Measurements from ENCODE around the gene CCL4.
"Not testable (repeated sequence)": the region's sequence is repeated elsewhere in the genome, so short reads cannot be mapped to it uniquely, and the experiment has no call there.

Gene CCL4

DNA sequence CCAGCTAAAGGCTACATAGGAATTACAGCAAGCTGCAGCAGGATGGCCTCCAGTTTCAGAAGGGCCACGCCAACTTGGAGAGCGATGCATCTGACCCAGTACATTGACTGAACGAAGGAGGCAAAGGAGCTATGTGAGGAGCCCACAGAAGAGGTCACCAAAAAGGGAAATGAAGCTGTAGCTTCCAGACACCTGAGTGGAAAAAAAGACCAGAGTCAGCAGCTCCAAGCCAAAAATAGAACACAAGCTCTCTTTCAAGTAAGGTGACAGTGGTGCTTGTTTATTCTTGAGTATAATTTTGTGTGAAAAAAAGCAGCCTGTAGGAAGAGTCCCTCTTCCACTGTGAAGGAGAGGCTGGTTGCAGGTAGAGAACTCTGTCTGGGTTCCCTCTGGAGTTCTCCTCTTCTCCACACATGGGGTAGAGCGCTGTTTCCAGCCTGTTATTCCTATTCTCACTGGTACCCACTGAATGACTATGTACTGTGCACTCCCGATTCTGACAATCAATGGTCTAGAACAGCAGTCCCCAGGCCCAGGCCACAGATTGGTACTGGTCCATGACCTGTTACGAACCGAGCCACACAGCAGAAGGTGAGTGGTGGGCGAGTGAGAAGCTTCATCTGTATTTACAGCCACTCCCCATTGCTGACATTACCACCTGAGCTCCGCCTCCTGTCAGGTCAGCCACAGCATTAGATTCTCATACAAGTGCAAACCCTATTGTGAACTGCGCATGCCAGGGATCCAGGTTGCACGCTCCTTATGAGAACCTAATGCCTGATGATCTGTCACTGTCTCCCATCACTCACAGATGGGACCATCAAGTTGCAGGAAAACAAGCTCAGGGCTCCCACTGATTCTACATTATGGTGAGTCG, 15.1 kb downstream of the CCL4 start:
- no peak for DNase-seq

DNA sequence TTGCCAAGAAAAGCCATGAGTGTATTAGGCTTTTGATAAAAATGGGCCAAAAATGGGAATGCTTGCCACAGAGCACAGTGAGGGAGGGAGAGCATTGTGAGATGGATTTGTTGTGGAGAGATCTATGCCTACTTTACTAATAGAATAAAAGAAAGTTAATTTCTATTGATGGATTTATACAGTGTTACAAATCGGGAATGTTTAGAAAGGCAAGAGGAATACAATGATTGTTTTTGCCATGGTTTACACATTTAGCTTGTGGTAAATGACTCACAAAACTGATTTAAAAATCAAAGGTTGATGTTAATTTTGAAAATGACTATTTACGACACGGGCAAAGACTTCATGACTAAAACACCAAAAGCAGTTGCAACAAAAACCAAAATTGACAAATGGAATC, 16.6 kb downstream of the CCL4 start:
- no peak for DNase-seq

DNA sequence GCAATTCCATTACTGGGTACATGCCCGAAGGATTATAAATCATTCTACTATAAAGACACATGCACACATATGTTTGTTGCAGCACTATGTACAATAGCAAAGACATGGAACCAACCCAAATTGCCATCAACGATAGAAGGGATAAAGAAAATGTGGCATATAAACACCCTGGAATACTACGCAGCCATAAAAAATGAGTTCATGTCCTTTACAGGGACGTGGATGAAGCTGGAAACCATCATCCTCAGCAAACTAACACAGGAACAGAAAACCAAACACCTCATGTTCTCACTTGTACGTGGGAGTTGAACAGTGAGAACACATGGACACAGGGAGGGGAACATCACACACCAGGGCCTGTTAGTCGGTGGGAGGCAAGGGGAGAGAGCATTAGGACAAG, 17.5 kb downstream of the CCL4 start:
- not testable (repeated sequence) for DNase-seq

DNA sequence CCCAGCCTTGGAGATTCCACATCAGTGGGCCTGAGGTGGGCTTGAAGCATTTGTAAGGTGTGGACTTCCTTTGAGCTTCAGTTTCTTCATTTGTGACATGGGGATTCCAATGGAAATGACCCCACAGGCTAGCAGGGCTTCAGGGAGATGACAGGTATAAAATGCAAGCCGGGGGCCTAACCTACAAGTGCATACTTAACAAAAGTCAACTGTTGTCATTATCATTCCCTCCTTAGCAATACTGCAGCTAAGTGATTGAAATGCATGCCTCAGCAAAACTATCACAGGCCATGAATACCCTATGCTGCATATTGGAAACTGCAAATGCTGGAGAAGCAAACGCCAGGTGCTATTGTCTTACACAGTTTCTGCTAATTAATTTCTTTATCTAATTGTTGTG, 19.8 kb downstream of the CCL4 start:
- DNase-seq: no peak

DNA sequence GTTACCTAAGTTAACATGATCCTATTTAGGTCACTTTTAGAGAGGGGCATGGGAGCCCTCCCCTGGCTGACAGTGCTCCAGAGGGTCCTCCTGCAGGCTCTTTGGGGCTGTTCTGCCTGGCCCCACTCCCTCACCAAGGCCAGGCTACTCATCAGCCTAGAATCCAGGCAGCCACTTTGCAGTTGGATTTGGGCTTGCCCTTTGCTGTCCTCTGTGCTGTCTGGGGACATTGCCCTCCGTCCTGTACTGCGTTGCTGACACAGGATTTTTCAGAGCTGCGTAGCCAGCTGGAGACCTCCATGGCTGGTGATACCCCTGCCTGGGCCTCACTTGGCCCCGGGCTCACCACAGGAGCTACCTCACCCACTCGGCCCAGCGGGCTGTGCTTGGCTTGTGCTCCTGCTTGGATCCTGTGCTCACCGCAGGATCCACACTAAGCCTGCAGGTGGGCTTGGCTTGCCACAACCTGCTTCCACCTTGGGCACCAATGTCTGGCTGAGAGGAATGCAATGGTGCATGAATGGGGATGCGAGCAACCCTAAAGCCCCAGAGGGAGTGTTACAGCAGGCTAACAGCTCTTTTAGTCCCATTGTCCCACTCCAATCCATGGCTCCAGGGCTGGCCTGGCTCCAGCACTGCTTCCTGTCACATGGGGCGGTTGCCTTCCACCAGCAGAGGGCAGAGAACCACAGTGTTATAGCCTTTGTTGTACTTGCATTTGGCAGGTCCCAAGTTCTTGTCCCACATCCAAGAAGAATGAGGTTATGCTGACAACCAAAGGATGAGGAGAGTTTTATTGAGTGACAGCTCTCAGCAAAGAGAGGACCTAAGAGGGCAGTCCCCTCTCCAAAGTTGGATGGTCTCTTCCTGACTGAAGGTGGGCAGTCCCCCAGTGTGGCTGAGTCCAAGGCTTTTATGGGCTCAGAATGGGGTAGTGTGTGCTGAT, 21.5 kb downstream of the CCL4 start:
- no peak for DNase-seq

DNA sequence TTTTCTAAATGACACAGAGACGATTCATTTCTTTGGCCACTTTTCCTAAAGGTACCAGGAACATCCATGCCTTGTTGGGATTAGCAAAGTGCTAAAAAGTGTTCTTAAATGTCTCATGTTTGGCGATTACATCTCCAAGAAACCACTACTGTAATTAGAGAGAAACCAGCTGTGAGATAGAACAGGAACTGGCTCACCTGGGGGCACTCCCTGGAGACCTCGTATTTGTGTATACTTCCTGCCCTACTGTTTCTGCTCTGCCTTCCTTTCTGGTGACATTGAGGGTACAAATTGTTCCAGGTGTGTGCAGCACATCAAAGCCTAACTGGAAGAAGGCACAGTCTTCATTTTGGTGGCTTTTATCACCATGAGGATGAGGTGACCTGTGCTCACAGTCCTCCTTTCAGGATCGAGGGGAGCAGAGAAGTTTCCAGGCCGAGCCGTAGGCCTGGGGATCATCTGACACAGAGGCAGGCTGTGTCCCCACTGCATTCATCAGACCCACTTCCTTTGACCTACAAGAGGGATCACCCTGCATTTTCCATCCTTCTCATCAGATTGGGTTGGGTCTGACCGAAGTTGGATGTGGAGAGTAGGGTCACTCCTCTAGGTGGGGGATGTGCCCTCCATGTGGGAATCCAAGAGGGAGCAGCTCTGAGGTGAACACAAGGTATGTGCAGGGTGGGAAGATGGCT, 23.7 kb downstream of the CCL4 start:
- DNase-seq: no peak

DNA sequence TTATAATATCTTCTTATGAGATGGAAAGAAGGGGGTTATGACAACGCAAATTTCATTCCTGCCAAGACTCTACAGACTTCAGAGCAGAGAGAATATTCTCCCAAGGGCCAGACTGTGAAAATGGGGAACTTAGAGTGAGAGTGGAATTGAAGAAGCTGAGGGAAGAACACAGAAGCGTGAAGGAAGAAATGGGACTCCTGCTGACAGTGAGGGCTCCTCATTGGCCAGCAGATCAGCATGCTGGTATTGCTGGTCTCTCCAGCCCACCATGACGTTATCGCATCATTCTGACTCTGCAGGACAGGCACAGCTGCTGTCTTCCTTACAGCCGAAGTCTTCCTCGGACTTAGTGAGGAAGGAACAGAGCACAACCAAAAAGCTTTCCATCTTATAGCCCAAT, 24.3 kb downstream of the CCL4 start:
- DNase-seq: no peak

DNA sequence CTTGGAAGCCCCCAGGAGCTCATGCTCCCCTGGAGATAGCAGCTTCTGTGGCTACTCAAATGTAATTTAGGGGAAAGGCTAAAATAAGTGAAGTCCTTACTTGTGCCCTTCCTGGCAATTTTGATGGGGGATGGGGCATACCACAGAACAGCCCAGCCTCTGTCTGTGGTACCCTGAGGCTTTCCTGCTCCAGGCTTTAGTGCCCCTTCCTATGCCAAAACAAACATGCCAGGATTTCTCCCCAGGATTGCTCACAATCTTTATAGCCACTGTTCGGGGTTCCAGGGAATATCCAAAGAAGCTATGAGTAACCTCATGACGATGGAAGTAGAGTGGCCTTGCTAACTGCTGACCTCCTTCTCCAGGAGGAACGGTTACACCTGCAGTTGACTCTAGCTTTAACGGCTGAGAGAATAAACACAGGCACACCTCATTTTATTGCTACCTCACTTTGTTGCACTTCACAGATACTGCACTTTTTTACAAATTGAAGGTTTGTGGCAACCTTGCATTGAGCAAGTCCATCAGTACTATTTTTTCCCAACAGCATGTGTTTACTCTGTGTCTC, 24.9 kb downstream of the CCL4 start:
- DNase-seq: no peak

DNA sequence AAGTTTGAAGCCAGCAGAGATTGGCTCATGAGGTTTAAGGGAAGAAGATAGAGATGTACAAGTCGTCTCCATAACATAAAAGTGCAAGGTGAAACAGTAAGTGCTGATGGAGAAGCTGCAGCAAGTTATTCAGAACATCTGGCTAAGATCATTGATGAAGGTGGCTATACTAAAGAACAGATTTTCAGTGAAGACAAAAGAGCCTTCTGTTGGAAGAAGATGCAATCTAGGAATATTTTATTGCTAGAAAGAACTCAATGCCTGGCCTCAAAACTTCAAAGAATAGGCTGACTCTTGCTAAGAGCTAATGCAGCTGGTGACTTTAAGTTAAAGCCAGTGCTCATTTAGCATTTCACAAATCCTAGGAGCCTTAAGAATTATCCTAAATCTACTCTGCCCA, 26.0 kb downstream of the CCL4 start:
- DNase-seq: no peak

DNA sequence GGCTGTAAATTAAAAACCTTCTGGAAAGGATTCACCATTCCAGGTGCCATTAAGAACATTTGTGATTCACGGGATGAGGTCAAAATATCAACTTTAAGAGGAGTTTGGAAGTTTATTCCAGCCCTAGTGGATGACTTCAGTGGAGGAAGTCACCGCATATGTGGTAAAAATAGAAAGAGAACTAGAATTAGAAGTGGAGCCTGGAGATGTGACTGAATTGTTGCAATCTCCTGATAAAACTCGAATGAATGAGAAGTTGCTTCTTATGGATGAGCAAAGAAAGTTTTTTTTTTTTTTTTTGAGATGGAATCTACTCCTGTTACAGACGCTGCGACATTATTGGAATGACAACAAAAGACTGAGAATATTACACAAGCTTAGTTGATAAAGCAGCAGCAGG, 26.7 kb downstream of the CCL4 start:
- DNase-seq: no peak

DNA sequence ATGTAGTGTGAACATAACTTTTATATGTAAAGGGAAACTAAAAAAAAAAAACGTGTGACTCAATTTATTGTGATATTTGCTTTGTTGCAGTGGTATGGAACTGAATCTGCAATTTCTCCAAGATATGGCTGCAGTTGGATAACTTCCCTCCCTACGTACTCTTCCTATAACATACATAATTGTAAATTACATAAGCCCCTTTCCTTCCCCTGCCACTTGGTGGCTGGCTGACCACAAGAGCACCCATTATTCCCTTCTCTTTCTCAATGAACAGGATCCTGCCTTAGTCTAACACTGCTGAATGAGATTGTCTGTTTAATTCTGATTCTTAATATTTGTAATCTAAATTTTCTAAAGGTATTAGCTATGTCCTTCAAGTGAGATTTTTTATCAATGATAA, 27.8 kb downstream of the CCL4 start:
- DNase-seq: no peak

DNA sequence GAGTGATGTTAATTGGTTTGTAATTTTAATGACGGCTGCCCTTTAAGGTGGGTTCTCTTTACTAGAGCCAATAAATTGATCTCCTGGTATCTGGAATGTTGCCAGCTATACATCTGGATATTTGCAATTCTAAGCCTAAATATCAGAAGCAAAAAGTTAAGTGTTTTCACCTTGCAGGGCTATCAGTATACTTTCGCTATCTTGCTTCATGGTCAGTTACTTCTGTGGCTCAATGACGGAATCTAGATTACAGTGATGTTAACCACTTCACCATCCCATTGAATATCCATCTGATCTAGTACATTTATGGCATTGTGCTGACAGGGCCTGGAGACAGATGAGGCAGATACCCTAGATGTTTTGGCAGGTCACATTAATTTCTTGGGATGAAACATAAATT, 28.3 kb downstream of the CCL4 start:
- DNase-seq: no peak

DNA sequence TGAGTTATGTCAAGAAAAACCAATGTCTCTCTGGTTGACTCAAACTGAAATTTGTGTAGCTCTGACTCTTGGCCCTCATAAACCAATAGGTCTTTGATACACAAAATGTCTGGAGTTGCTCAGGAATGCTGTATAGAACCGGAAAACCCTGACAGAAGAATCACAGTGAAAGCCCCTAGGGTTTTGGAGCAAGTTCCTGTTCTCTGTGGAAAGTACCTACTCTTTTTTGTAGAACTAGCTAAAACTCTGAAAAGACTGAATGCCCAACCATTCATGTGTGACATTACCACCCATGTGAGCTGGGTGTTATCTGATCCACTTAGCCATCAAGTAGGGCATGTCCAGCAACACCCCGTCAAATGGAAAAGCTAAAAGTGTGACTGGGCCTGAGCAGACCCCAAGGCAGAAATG, 28.8 kb downstream of the CCL4 start:
- no peak for DNase-seq

DNA sequence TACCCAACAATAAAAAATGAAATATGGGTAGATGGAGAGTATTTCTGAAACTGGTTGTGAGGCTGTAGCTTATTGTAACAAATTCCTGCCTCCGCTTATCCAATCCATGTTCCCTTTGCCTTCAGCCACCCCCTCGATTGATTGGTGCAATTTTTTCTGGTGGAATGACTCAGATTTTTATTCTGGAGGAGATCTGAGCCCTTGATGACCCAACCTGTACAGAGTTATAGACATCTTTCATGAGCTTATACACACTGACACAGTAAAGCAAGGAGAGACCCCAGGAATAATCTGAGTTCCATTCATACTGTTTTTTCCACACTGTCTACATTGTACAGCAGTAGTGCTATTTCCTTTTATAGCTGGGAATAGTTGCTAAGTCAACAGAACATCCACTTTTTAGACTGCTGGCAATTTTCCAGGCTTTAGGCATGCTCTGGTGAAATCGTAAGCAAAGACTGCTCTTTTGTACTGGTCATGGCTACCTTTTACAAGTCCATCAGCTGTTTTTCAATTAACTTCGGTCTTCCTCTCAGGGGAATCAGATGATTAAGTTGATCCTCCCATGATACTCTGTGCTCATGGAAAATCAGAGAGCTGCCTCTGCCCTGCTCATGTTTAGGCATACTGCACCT, 30.1 kb downstream of the CCL4 start:
- DNase-seq: no peak

DNA sequence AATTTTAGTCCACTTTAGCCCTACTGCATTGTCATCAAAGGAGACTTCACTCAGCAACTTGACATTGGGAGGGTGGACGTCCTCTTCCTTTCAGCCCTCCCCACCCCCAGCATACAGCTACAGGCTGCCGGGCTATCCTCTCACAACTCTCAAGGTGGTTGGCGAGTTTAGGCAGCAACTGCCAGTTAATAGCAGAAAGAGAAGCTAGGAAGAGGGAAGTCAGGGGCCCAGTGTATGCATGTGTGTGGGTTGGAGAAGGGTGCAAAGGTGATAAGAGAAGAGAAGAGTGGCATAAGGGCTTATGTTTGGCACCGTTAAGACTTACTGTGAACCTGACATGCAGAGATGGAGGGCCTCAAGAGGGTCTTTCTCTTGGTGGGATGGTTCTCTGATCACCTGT, 31.8 kb downstream of the CCL4 start:
- DNase-seq: no peak

DNA sequence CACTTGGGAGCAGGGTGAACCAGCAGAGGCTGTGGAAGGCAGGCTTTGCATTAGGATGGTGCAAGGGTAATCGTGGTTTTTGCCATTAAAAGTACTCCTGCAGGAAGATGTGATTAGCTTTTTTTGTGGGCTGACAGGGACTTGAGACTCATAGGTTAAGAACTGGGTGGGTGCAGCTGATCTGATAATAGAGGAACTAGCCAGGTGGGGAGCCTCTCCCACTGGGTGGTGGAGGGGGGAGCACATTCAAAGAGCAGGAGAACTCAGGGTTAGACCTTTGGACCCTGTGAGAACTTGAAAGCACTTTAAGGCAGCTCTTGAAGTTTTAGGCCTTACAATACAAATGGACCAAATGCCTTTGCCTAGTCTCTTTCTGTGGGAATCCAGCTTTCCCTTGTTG, 32.4 kb downstream of the CCL4 start:
- DNase-seq: no peak

DNA sequence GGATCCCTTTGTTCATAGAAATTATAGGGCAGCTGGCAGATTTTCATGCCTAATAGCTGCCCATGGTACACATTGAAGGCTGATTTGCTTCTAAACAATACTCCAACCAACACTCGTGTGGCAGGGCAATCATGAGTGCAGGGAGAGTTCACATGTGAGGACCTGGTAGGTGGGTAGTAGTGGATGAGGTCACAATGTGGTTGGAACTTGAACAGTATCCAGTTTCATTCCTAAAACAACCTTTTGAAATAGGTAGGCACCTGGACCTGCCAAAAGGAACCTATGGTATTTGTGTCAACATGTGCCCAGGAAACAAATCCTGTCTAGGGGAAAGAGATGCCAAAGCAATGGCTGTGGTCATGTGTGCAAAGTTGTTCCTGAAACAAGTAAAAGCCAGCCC, 32.8 kb downstream of the CCL4 start:
- no peak for DNase-seq

DNA sequence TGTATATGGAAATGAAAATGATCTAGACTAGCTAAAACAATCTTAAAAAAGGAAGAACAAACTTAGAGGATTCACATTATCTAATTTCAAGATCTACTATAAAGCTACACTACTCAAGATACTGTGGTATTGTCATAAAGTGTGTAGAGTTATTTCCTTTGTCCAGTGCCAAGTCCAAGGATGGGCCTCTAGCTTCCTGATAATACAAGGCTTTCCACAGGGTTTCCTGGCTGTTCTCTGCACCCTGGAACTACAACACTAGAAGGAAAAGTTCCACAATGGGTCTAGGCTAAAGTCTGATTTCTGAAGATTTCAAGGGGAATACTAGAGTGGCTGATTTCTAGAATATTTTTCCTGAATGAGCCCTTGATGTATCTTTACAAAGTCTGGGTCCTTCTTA, 38.6 kb downstream of the CCL4 start:
- no peak for DNase-seq

DNA sequence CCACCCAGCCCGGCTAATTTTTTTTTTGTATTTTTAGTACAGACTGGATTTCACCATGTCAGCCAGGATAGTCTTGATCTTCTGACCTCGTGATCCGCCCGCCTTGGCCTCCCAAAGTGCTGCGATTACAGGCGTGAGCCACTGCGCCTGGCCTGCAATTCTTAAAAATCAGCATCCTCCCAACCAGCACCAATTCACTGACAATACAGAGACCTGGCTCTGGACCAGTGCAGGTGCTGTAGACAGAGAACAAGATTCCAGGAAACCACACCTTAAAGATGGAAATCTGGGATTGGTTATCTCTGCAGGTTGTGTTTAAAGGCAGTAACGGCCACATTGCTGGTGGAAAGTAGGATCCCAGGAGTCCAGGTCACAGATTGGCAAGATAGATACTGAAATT, 39.2 kb downstream of the CCL4 start:
- DNase-seq: no peak

DNA sequence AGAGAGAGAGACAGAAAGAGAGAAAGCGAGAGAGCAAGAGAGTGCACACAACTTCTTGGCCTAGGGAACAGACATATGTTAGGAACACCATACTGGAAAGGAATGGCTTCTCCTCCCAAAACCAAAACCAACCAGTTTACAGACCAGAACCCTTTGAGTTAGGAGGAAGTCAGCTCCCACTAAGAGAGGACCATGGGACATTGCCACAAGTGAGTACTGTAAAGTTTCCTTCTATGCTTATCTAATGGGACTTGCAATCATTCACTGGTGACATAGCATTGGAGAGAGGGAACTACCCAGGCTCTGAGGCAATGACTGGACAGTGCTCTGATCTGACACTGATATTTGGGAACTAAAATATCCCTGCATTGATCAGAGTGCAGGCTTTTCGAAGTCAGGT, 40.4 kb downstream of the CCL4 start:
- no peak for DNase-seq

DNA sequence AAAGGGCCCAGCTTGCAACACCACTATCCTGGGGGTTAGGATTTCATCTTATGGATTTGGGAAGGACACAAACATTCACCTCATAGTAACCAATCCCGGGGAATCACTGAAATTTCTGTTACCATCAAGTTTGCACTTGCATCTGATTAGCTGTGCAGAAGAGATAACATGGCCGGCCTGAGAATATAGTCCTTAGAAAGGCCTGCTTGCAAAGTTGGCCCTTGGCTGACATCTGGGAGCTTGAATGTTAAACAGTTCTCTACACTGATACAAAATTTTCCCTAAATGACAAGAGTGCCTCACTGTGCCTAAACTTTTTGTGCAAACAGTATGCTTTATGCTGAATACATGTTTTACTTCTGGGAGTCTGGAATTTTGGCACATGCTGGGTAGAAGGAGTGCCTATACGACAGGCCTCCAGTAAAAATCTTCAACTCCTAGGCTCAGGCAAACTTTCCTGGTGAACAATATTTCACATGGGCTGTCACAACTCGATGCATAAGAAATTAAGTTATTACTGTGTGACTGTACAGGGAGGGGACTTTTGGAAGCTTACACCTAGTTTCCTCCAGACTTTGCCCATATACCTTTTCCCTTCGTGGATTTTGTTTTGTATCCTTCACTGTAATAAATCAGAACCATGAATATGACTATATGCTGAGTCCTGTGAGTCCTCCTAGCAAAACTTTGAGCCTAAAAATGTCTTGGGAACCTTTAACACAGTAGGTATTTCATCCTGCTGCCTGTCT, 41.5 kb downstream of the CCL4 start:
- DNase-seq: no peak

DNA sequence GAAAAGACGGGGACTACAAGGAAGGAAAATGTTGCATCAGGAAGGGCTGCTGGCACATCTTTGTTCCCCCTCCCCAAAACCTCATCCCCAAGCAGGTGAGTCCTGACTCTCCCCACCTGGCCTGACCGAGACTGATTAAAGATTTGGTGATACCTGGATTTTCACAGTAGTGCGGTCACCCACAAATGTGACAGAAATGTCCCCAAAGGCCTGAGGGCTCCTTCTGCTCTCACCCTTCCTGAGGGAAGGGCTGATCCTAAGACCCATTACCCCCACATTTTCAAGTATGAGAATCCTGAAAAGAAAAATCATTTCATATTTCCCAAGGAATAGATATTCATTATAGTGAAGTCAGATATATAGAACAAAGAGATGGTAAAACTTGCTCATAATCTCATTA, 44.0 kb downstream of the CCL4 start:
- DNase-seq: no peak

Measured in NCI-H1930 (cell line).